Islet of Langerhans (tissue), 1 donor: Measurements from ENCODE around the gene CFAP77.

Experiments
- FAIRE-seq: peaks from one replicate; lab custom pipeline; 2011; peaks lifted over from hg19 to GRCh38; lab: Jason Lieb, UNC

Gene CFAP77

GRCh38 chr9:132582276-132582785 is 172.3 kb downstream of the CFAP77 start, which contains the start of gene BARHL1:
TSS of gene BARHL1 (plus strand) at chr9:132582606. CDS start at chr9:132582798, 192 bp downstream.
- no peak for FAIRE-seq

- FAIRE-seq: no peak
These were observed 173.0 kb downstream of the CFAP77 start for GRCh38 chr9:132582786-132583583.

DNA sequence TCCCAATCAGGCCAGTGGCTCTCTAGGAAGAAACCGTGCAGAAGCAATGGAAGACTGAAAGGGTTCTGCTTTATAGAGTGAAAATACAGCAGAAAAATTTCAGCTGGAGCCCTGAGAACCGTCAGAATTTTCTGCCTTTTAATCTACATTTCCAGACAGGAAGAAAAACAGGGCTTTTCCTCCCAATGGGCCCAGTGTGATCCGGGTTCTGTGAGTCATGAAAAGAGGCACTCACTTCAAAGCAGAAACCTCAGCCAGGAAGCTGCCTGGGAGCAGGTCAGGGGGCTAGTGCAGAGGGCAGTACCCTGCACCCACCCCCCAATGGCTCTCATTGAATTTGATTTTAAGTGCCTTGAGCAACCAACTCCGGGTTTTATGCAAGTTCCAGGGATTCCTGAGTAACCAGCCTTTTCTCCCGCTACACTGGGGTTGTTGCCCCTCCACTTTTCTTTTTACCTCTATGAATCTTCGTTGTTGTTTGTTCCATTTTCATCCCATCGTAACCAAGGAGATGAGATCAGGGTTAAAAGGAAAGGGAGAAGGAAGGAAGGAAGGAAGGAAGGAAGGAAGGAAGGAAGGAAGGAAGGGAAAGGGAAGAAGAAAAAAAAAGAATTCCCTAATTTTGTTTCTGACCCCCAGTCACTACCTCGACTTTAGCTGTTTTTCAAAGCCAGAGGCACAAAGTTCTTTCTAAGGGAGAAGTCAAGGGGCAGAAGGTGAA is 173.7 kb downstream of the CFAP77 start:
- no peak for FAIRE-seq

DNA sequence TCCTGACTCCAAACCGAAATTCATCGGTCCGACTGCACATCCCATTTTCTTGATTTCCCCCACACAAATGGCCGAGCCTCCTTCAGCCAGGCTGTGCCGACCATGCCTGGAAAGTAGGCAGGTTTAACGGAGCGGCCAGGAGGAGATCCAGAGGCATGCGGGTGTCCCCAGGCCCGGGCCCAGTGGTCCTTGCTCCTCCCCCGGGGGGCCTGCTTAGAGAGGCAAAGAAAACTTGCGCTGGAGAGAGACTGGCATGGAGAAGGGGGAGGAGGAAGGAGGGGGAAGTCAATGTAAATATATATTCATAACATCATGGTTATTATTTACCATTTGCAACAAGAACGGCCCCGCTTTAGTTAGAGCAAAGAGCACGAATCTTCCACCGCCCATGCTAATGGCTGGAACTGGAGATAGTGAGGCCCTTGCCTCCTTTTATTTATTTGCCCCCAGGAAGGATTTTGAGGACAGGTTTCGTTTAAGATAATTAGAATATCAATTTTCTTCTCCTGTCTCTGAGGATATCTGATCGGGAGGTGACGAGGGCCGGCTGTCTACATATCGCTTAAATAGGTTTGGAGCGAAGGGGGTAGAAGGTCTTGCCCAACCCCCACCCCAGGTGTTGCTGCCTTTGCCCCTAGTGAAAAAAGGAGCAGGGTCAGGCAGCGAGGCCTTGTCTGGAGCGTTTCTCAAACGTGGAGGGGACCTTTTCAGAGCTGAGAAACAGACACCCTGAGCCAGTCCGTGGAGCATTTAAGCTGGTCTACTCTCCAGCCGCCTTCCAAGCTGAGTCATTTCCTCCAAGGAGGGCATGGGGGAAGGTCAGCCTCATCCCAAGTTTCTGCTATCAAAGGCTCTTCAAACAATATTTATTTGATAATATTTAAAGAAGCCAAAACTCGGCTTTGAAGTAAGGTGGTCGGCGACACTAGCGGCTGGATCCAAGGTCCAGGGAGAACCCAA is 174.9 kb downstream of the CFAP77 start:
- FAIRE-seq: no peak

DNA sequence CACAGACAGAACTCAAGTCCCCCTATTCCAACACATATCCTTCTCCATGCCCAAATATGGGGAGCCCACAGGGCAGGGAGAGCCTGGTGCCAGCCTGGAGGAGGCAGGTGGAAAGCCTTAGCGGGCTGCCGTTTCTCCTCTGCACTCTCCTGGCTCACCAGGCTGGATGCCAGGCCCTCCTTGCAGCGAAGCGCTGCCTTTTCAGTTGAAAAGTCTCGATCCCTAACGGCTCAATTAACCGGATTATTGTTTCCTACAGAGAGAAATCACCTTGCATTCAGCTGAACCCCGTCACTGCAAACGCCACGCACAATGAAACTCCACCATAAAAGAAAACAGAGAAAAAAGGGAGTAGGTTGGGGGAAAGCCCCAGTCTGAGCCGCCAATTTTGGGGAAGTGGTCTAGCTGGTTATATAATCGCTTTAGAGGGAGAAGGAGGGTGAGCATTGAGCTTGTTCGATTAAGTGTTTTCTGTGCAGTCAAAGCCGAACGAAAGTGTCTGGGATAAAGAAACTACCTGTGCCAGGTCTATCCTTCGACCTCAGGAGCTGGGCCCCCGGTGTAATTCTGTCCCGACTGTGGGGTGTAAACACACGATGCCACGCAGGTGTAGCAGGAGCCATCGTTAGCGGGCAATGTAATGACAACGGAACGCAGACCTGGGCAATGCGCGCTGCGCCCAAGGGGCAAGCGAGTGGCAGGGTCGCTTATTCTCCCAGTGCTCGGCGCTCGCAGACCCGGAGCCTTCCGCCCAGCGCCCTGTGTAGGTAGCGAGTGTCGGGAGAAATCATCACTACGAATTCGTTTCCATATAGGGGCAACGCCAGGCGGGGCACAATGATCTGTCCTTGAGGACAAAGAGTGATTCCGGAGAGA is 176.2 kb downstream of the CFAP77 start:
- no peak for FAIRE-seq

GRCh38 chr9:132586830-132587591 is 177.0 kb downstream of the CFAP77 start:
- FAIRE-seq: no peak

GRCh38 chr9:132587592-132587955 is 177.6 kb downstream of the CFAP77 start:
- no peak for FAIRE-seq

- no peak for FAIRE-seq
These were observed 178.1 kb downstream of the CFAP77 start for GRCh38 chr9:132588098-132588497.

DNA sequence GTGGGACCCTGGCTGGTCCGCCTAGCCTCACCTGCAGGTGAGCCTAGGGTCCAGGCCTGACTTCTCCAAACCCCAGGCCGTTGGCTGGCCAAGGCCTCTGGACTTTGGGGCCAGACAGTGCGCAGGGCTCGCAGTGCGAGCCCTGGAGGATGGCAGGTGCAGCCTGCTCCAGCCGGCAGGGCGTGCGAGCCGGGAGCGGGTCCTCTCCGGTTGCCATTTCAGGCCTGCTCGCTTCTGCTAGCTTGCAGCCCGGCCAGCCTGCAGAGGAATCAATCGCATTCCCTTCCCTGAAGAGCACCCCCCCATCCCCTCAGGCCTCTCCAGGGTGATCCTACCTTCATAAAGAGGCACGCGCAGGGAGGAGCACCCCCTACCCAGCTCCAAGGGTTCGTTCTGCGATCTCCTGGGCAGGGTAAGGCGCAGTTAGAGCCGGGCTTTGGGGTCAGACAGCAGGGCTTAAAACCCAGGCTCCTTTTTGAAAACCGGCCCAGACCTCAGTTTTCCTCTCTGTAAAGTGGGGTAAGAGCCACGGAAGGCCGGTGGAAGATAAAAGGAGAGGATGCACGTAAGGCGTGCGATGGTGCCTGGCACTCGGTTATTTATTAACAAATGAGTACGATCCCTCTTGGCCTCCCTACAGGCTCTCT is 178.6 kb downstream of the CFAP77 start:
- no peak for FAIRE-seq

DNA sequence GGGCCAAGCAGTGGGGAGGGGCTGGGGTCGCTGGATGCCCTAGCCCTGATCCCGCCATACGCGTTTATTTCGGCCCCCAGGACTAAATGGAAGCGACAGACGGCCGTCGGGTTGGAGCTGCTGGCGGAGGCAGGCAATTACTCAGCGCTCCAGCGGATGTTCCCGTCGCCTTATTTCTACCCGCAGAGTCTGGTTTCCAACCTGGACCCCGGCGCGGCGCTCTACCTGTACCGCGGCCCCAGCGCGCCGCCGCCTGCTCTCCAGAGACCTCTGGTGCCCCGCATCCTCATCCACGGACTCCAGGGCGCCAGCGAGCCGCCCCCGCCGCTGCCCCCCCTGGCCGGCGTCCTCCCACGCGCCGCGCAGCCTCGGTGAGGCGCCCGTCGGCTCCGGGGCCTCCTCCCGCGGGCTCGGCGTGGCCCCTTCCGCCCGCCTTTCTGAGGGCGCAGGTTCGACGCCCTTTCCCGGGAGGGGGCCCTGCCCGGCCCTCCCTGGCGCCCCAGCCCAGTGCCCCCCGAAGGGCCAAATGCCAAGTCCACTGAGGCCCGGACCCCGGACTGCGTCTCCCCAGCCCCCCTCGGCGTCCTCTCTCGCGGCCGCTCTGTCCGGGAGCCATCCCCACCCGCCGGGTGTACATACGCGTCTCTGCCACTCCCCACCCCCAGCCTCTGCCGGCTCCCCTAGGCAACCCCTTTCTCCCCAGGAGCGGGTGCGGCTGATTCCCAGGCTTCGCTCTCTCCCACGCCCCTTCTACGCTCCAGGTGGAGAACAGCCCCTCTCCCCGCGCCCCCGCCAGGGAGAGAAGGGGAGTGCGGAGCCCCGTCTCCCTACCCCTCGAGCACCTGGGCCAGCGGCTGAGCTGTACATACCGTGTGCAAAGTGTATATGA is 179.4 kb downstream of the CFAP77 start:
- FAIRE-seq: no peak

DNA sequence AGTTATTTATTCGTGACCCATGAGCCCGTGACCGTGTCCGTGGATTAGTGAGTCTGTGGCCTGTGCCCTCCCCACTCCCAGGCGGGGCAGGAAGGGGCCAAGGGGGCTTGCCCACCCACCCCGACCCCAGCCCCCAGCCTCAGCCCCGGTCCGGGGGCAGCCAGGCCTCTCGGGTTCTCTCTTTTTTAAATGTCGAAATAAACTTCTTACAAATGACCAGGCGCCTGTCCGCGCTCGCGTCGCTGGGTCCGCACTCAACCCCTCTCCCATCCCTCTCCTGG is 180.0 kb downstream of the CFAP77 start:
- FAIRE-seq: no peak

- no peak for FAIRE-seq
These were observed 180.5 kb downstream of the CFAP77 start for GRCh38 chr9:132590318-132591182.

GRCh38 chr9:132591244-132591643 is 181.2 kb downstream of the CFAP77 start:
- no peak for FAIRE-seq

DNA sequence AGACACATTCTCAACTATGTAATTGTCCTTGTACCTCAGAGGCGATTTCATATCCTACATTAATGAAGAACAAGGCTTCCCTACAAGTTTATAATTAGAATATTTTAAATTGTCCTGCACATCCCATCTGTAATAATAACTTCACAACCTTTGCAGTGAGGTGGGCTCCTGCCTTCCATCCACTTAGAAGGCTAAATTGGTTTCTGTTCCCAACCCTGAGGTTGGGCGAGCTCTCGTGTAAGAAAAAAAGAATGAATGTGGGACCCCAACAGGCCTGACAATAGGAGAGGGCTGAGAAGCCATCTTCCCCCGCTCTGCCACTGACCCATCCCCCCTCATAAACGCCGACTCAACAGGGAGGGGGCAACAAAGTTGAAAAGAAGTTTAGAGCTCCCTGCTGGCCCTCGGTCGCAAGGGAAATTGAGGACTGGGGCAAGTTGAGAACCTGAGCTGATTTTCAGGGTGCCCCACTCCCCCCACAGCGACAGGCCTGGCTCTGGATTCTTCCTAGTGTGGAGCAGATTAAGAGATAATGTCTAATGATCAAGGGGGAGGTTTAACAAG is 181.8 kb downstream of the CFAP77 start:
- FAIRE-seq: no peak

DNA sequence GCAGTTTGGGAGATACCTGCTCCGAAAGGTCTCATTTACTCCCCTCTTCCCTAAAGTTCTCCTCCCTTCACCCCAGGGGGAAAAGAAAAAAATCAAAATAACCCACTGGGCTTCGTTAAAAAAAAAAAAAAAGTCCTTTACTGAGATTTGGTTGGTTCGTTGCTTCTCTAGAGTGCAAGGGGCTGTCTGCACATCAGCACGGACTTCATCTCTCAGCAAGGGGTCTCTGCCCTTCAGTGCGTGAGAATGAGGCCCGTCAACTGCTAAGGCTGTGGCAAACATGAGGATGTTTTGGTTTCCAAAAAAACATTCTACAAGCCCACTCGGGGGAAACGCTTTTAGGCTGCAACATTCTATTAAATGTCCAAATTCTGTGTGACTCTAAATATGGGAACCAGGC is 182.4 kb downstream of the CFAP77 start:
- FAIRE-seq: no peak

DNA sequence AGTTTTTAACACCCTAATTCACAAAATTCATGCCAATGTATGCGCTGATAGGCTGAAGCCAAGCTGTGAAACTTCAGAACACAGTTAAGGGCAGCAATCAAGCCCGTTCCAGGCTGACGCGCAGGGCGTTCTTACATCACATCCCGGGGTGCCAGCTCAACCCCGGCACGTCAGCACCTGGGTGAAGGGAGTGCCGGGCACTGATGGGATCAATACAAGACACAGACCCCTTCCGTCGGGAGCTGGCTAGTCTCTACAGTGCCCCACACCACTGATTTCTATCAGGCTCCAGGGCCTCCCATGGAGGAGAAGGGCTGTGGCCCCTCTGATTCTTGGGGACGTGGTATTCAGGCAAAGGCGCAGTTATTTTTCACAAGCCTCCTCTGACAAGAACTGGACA is 184.4 kb downstream of the CFAP77 start:
- FAIRE-seq: no peak

GRCh38 chr9:132595319-132595718 is 185.3 kb downstream of the CFAP77 start:
- no peak for FAIRE-seq

GRCh38 chr9:132596200-132596599 is 186.2 kb downstream of the CFAP77 start:
- FAIRE-seq: no peak
